D341Med (cell line): ENCODE measurements around the gene HSBP1L1.
A peak's percentile ranks its signal among the peaks of the same experiment; 100 is the strongest.

Experiments
- DNase-seq: peaks from one replicate; pipeline ENCODE4 v3.0.0; 2012; ENCODE audit warnings: low spot score

HSBP1L1 gene

DNA sequence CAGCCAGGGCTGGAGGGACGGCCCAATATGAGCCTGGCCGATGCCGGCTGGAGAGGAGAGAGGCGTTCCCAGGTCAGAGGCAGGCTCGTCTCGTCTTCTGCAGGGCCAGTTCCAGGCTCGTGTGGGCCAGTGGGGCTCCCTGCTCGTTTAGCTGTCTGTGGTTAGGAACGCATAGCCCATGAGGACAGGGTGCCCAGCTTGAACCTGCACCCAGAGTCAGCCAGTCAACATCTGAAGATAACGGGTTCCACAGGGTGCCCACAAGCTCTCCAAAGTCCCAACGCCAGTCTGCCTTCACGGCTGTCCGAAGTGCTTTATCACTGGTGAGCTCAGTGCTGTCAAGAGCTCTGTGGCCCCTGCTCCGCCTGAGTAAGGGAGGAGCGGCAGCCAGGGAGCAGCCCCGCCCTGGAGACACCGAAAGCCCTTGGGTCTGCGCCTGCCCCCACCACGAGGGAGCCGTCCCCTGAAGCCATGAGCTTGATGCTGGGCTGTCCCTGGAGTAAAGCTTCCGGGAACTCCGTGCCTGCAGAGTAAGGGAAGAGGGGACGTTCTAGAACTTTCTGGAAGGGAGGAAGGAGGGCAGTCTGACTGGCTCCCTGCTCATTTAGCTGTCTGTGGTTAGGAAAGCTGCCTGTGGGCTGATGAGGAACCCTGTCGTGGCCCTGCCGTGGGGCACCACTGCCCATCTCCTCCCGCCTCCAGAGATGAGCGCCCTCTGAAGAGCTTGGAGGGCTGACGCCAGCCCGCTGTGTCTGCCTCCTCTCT lies 2.7 kb upstream of the HSBP1L1 start:
- peak; percentile 43 for DNase-seq

DNA sequence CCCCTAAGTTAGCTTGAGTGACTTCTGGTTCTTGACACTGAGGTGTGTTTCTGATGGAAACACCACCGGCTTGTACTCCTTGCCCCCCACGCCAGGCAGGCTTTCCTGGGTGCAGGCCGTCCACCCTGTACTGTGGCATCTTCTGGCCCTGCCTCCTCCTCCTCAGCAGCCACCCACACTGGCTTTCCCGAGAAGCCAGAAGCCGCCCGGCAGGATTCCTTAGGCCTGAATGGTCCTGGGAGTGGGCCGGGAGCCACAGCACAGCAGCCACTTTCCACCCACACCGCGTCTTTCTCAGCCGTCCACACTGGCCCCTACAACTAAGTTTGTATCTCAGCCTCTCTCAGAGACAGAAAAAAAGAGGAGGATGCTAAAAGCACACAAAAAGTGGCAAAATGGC lies 2.1 kb upstream of the HSBP1L1 start:
- DNase-seq: peak; percentile 43

DNA sequence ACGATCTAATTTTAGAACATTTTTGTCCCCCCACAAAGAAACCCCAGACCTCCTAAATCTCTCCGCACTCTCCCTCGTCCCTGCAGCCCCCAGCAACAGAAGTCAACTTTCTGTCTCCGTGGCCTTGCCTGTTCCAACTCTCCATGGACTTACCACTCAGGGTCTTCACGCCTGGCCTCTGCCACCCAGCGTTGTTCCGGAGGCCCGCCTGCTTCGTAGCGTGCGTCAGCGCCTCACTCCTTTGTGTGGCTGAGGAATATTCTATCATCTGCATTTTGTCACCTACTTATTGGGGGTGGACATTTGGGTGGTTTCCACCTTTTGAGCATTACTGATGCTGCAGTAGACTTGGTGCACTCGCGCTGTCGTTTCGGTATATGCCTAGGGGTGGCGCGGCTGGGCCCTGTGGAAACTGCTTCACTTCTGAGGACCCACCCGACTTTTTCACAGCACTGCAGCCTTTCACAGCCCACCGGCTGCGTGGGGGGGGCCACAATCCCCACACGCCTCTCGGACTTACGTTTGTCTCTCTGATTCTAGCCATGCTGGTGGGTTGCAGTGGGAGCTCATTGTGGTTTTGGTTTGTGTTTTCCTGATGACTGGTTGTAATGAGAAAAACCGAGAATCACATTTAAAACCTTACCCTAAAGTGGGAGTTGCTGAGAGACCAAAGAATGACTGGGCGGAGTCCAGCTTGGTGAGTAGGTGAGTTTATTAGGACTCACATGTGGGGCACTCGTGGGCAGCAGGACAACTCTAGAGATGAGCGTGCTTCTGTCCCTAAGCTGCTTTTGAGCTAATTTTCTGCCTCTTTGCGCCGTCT lies 1.4 kb upstream of the HSBP1L1 start:
- DNase-seq: peak; percentile 38

DNA sequence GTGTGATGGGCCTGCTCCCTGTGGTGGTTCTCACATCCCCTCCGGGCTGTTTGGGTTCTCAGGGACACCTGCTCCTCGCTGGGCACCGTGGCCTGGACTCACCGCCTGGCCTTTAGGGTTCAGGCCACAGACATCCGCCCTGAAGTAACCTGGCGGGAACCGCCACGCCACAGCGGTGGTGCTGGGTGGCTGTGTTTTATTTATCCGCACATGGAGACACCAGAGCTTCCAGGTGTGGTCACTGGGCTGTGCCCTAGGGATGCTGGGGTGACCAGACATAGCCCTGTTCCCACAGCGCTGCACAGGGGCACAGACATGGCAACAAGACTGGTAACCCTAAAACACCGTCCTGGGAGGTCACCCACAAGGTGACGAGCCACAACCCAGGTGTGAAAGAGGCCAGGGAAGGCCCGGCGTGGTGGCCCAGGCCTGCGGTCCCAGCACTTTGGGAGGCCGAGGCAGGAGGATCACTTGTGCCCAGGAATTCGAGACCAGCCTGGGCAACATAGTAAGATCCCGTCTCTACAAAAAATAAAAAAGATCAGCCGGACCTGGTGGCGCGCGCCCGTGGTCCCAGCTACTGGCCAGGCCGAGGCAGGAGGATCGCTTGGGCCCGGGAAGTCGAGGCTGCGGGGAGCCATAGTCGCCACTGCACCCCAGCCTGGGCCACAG lies 649 bp upstream of the HSBP1L1 start:
- peak; percentile 28 for DNase-seq

DNA sequence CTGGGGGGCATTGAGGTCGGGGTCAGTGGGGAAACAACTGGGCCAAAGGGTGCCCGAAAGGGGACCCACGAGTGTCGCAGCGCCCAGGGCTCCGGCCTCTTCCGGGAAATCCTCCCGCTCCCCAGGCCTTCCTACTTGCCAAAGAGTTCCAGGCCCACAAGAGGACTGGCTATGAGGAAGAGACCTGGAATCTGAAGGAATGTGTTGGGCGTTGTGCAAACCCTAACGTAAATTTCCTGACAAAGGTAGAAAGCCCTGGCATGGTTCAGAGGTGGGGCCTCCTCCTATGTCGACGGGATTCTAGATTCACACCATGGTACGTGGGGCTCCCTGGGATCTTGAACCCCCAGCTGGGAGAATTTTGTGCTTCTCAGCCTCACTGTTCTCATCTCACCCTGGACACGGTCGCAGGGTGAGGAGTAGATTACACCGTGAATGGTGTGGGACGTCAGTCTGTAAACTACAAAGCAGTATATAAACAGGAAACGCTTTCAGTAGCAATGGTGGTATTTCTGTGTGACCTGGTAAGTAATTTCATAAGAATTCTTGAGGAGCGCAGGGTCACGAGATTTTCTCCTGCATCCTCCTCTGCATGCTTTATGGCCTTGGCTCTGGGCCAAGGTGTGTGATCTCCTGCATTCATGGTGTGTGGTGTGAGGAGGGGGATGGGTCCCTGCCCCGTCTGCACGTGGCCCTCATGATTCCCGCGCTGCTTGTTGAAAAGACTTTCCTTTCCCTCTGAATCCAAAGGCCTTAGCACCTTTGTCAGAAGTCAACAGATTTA lies 868 bp downstream of the HSBP1L1 start:
- DNase-seq: peak; percentile 64

DNA sequence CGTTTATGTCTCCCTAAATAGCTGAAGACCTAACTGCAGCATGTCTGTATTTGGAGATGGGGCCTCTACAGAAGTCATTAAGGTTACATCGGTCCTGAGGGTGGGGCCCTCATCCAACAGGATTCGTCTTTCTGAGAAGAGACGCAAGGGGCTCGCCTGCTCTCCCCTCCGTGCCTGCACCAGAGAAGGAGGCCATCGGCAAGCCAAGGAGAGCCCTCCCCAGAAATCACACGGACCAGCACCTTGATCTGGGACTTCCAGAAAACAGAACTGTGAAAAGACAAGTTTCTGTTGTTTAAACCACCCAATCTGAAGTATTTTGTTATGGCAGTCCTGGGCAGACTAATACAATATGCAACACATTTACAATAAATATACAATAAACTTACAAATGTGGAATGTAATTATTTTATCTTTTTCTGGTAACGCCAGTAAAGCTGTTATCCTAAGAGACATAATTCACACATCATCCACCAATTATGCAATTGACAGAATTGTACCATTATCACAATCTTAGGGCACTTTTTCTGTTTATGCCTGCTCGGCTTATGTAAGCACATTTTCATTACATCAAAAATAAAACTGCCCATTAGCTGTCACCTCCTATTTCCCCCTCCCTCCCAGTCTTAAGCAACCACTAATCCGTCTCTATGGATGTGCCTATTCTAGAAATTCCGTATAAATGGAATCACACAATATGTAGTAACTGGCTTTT lies 6.1 kb downstream of the HSBP1L1 start:
- DNase-seq: no peak

DNA sequence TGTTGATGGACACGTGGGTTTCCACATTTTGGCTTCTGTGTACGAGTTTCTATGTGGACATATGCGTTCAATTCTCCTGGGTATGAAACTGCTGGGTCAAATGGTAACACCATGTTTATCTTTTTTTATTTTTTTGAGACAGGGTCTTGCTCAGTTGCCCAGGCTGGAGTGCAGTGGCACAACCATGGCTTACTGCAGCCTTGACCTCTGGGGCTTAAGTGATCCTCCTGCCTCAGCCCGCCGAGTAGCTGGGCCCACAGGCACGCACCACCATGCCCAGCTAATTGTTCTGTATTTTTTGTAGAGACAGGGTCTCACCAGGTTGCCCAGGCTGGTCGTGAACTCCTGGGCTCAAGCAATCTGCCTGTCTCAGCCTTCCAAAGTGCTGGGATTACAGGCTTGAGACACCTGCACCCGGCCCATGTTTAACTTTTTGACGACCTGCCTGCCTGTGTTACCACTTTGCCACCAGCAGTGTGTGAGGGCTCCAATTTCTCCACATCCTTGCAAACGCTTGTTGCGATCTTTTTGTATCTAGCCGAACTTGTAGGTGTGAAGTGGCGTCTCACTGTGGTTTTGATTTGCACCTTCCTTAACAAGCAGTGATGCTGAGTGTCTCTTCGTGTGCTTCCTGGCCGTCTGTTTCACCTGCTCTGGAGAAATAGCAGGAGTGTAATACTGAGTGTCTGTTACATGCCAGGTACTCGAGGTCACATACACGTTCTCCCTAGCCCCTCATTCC lies 6.9 kb downstream of the HSBP1L1 start:
- DNase-seq: no peak

DNA sequence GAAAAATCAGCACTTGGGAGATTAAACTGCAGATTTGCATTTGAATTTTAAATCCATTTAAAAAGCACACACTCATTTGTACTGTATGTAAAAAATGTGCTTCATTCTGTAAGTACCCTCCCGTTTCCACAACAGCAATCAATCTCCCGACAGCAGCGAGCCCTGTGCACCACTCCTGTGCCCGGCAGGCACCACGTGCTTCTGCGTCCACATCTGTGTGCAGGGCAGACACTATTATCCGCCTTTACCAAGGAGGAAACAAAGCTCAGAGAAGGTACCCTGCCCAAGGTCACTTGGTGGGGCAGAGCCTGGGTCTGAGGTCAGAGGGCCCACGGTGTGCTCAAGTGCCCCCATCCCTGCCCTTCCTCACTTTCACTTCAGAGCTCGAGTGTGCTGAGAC lies 7.5 kb downstream of the HSBP1L1 start:
- DNase-seq: no peak

DNA sequence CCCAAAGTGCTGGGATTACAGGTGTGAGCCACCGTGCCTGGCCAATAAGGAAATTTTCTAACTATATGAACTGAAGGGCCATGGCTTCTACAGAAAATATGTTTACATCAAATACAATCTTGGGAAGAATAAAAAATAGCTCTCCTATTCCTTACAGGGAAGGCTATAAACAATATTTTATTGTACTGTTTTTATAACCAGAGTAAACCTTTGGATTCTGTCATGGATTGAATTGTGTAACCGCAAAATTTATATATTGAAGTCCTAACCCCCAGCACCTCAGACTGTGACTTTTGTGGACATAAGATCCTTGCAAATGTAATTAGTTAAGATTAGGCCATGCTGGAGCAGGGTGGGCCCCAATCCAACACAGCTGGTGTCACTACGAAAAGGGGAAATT lies 8.3 kb downstream of the HSBP1L1 start:
- DNase-seq: no peak

DNA sequence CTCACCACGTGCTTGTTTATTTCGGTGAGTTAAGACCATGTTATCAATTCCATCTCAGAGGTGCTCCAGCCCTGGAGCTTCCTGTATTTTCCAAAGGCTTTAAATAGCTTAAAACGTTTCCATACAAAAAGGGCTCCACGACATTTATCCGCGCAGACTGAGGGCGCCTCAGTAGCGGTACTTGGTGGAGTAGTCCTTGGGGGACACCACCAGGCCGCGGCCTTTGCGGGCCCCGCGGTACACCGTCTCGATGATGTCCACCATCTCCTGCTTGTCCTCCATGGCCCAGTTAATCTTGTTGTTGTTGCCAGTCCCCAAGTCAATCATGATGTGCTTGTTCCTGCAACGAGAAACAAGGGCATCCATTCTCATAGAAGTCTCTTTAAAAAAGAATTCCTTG lies 9.1 kb downstream of the HSBP1L1 start:
- no peak for DNase-seq

DNA sequence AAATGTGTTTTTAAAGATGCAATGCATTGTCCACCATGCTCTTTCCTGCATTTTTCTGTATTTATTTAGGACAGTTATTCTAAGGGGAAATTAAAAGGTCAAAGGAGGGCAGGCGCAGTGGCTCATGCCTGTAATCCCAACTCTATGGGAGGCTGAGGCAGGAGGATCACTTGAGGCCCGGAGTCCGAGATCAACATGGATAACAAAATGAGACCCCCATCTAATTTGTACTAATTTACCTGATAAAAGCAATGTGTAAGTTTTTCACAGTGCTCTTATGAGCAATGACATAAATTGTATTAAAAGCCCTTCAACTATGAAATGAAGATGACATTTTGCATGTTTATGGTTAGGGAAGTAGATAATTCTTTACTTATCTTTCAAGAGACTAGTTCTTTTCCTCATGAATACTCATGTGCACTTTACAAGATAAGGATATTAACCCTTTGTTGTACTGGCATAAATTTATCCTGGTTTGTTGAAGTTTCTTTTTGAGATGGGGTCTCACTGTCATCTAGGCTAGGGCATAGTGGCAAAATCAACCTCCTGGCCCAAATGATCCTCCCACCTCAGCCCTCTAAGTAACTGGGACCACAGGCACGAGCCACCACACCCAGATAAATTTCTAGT lies 9.7 kb downstream of the HSBP1L1 start:
- no peak for DNase-seq

DNA sequence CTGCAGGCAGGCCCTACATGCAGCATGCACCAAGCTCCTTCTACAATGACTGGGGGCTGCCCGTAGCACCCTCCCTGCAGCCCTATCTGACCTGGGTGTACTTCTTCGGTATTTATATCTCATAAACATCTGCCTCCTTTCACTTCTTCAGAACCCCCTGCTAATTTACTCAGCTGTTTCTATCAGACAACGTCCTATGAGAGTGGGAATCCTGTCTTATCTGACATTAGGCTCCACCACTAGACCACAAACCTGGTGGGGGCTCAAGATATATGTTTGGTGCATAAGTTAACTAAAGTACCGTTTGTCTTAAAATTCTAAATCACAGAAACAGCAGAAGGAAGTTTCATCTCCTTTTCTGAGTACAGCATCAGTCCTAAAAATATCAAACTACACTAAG lies 10.6 kb downstream of the HSBP1L1 start:
- DNase-seq: no peak

DNA sequence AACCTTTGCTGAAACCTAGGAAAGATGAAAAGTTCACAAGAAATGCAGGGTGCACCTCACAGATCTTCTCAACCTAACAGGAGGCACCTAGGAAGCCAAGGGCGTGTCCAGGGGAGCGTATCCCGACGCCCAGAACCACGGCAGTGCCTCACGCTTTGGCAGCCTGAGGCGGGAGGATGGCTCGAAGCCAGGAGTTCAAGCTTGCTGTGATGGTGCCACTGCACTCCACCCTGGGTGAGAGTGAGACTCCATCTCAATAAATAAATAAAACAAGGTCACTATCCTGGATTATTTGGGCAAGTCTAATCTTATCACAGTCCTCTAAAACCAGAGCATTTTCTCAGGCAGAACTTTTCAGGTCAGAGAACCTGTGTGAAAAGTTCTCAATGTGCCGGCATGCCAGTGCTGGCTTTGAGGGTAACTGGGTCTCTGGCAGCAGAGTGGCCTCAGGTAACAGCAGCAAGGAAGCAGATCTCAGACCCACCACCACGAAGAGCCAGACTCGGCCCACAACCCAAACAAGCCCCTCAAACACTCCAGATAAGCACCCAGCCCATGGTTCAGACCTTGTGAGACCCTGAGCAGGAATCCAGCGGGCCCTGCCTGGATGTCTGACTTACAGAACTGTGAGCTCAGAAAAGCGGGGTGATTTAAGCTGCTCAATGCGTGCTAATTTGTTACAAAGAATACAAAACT lies 11.7 kb downstream of the HSBP1L1 start:
- no peak for DNase-seq

DNA sequence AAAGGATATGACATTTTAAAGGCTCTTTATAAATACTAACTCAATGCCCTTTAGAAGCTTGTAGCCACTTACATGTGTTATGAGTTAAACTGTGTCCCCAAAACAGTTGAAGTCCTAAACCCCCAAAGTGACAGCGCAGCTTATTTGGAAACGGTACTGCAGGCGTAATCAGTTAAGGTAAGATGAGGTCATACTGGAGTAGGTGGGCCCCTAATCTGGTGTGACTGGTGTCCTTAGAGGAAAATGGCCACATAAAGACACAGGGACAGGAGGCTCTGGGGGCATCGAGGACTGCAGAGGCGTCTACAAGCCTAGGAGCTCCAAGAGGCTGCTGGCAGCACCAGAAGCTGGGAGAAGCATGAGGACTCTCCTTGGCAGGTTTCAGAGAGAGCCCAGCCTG lies 15.4 kb downstream of the HSBP1L1 start:
- no peak for DNase-seq

DNA sequence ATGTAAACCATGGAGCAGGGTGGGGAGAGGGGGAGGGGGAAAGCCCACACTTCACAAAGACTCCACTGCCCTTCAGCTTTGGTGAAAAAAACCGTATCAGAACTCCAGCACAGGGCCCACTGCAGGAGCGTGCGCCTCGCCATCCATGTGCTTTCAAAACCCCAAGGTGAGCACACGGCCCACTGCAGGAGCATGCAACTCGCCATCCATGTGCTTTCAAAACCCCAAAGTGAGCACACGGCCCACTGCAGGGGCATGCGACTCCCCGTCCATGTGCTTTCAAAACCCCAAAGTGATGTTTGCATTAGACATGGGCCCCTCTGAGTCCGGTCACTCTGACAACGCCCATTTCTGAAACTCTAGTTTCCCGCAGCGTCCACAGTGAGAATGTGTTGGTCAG lies 16.1 kb downstream of the HSBP1L1 start:
- no peak for DNase-seq

DNA sequence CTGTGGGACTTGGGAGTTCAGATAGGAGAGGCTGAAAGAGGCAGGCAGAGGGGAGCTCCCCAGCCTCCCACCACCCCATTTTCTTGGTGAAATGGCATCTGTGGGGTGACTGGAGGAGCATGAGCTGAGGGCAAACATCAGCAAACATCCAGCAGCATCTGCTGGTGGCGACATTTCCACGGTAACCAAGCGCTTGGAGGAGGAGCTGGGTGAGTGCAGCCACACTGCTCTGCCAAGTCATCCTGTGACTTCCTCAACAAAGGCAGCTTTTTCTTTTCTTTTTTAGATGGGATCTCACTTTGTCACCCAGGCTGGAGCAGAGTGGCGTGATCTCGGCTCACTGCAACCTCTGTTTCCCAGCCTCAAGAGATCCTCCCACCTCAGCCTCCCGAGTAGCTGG lies 18.3 kb downstream of the HSBP1L1 start:
- DNase-seq: no peak

DNA sequence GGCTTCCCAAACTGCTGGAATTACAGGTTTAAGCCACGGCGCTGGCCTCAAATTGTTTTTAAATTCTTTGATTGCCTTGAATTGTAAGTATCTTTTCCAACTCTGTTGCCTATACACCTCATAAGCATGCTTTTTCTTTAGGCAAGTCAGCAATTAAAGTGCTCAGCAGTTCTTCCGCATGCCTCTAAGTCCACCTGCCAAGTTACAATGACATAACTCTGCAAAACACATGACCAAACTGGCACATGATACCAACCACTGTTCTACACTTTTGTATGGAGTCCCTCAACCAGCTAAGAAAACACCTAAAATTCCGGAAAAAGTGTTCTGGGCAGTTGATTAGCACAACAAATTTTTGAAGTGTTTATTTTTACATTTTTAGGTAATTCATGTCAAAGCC lies 18.8 kb downstream of the HSBP1L1 start:
- DNase-seq: no peak

DNA sequence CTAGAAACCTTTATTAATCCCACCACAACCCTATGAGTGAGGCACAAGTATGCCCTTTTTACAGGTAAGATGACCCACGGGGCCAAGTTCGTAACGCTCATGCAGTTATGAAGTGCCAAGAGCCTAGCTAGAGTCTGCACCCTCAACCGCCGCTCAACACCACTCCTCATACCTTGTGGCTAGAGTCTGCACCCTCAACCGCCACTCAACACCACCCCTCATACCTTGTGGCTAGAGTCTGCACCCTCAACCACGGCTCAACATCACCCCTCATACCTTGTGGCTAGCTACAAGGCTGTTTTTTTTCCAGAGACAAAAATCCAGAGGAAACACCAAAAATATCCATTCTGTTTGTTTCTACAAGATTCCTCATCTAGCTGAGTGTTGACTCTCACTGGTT lies 19.4 kb downstream of the HSBP1L1 start:
- no peak for DNase-seq

DNA sequence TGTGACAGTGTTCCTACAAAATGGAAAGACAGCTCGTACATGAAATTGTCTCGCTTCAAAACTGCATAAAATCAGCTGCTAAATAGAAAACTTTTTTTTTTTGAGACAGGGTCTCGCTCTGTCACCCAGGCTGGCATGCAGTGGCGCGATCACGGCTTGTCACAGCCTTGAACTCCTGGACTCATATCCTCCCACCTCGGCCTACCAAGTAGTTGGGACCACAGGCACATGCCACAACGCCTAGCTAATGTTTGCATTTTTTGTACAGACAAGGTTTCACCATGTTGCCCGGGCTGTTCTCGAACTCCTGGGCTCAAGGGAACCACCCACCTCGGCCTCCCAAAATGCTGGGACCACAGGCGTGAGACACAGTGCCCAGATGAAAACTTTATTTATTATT lies 20.7 kb downstream of the HSBP1L1 start:
- DNase-seq: no peak

DNA sequence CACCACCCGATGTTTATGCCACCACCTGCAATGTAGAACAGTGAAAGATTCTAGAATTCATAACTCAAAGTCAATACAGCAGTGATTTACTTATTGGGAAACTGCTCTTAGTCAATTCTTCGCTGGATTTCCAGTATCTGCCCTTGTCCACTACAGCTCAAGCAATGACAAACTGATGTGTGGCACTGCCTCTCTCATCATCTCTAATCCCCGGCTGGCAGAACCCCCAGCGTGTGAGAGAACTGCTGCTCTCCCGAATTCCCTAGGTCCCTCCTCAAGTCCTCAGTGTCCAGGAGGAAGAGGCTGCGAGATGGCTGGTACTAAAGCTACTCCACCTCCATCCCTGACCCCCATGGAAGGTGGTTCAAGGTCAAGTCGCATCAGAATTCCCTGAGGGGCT lies 22.3 kb downstream of the HSBP1L1 start:
- DNase-seq: peak; percentile 77
